ENCODE results near the gene KRTAP16-1. TPM values are rescaled to one million over a fixed set of nuclear protein-coding genes. Genes with fewer than 3 reads are reported as not detected.

Gene KRTAP16-1
- total RNA-seq, 1 experiment from 2014 or later: not detected

GRCh38 chr17:41322903-41323895, 14.1 kb upstream of the KRTAP16-1 start:
- Mint-ChIP-seq H3K9me3 (peaks cover 21% of the 10 kb centered on the region), H3K4me1 (0 out of 2 replicates have a peak, but pooled peaks cover 3% of the 10 kb centered on the region), H3K27me3 (ENCODE audit: low read depth) (no peaks in the 10 kb centered on the region), H3K27ac (no peak overlapping the region), H3K4me3 (no peak overlapping the region), H3K36me3 (peaks cover 14% of the 10 kb centered on the region; the same call in 1 of the 2 replicates)
- TF ChIP-seq, protein P1, sequence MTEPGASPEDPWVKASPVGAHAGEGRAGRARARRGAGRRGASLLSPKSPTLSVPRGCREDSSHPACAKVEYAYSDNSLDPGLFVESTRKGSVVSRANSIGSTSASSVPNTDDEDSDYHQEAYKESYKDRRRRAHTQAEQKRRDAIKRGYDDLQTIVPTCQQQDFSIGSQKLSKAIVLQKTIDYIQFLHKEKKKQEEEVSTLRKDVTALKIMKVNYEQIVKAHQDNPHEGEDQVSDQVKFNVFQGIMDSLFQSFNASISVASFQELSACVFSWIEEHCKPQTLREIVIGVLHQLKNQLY (CRISPR knock-in tag; IDR thresholded peaks at IDR 0.05): no peak
- TF ChIP-seq KAT7 (CRISPR knock-in tag; IDR thresholded peaks at IDR 0.05; ENCODE audit: borderline replicate concordance) (no peak), JUN (CRISPR knock-in tag; IDR thresholded peaks at IDR 0.05) (no peak)
- CTCF ChIA-PET: interaction anchor here (0.5 to 2.5 kb wide), 36 partner anchors 9 to 466 kb away, joined by 3 to 11 read pairs (median 4); partner anchors contain the start of genes EIF1, KRT39 and KRTAP16-1
- DNase-seq (ENCODE audit: low spot score): no peak
- no peak for ATAC-seq
- POLR2A ChIA-PET: no interaction called here

DNA sequence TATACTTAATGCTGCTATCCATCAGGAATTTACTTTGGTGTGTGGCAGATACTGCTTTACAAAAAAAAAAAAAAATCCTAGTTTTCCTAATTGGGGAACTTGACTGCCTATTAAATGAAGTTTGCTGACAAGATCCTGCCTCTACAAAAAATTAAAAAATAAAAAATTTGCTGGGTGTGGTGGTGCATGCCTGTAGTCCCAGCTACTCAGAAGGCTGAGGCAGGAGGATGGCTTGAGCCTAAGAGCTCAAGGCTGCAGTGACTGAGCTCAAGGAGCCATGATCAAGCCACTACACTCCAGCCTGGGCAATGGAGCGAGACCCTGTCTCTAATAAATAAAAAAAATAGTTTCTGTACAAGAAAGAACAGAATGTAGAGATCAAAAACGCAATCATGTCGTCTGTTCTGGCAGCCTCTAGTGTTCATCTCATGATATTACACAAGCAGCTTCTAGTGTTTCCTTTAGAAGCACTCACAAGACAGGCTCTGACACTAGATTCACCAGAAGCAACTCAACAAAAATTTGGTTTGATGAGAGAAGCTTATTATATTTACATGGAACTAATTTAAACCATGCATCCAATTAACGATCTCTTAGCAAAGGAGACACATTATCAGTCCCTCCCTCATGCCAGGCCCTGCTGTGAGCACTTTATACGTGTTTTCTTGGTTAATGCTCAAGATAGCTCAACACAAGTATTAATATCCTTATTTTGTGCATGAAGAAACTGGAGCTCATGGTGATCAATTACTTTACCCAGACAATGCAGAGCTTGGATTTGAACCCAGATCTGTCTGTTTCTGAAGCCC, 13.2 kb upstream of the KRTAP16-1 start:
- ChIA-PET POLR2A (no interaction called here), CTCF (interaction anchor here (0.6 to 2.5 kb wide), 35 partner anchors 8 to 465 kb away, joined by 3 to 11 read pairs (median 3); partner anchors contain the start of genes EIF1, KRT39 and KRTAP16-1)
- DNase-seq (ENCODE audit: low spot score) (no peak), ATAC-seq (peak; percentile 42; the same call in 1 of the 2 replicates)
- H3K9me3 Mint-ChIP-seq: peaks cover 21% of the 10 kb centered on the region
- no peak overlapping the region for H3K4me3 Mint-ChIP-seq
- H3K36me3 Mint-ChIP-seq: peaks cover 14% of the 10 kb centered on the region; the same call in 1 of the 2 replicates
- H3K27ac Mint-ChIP-seq: no peak overlapping the region
- H3K27me3 Mint-ChIP-seq (ENCODE audit: low read depth): no peaks in the 10 kb centered on the region
- H3K4me1 Mint-ChIP-seq: 0 out of 2 replicates have a peak, but pooled peaks cover 3% of the 10 kb centered on the region
- TF ChIP-seq SMAD4 (CRISPR knock-in tag; IDR thresholded peaks at IDR 0.05): no peak
- TF ChIP-seq ATF1 (CRISPR knock-in tag; IDR thresholded peaks at IDR 0.05): no peak
- TF ChIP-seq GABPB1 (CRISPR knock-in tag; IDR thresholded peaks at IDR 0.05): no peak
- TF ChIP-seq HMGA2 (CRISPR knock-in tag; IDR thresholded peaks at IDR 0.05): no peak
- no peak for TF ChIP-seq NFE2L1 (CRISPR knock-in tag; IDR thresholded peaks at IDR 0.05)
- TF ChIP-seq, protein P2, sequence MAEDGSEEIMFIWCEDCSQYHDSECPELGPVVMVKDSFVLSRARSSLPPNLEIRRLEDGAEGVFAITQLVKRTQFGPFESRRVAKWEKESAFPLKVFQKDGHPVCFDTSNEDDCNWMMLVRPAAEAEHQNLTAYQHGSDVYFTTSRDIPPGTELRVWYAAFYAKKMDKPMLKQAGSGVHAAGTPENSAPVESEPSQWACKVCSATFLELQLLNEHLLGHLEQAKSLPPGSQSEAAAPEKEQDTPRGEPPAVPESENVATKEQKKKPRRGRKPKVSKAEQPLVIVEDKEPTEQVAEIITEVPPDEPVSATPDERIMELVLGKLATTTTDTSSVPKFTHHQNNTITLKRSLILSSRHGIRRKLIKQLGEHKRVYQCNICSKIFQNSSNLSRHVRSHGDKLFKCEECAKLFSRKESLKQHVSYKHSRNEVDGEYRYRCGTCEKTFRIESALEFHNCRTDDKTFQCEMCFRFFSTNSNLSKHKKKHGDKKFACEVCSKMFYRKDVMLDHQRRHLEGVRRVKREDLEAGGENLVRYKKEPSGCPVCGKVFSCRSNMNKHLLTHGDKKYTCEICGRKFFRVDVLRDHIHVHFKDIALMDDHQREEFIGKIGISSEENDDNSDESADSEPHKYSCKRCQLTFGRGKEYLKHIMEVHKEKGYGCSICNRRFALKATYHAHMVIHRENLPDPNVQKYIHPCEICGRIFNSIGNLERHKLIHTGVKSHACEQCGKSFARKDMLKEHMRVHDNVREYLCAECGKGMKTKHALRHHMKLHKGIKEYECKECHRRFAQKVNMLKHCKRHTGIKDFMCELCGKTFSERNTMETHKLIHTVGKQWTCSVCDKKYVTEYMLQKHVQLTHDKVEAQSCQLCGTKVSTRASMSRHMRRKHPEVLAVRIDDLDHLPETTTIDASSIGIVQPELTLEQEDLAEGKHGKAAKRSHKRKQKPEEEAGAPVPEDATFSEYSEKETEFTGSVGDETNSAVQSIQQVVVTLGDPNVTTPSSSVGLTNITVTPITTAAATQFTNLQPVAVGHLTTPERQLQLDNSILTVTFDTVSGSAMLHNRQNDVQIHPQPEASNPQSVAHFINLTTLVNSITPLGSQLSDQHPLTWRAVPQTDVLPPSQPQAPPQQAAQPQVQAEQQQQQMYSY (CRISPR knock-in tag; IDR thresholded peaks at IDR 0.05): no peak
- TF ChIP-seq, protein P3, sequence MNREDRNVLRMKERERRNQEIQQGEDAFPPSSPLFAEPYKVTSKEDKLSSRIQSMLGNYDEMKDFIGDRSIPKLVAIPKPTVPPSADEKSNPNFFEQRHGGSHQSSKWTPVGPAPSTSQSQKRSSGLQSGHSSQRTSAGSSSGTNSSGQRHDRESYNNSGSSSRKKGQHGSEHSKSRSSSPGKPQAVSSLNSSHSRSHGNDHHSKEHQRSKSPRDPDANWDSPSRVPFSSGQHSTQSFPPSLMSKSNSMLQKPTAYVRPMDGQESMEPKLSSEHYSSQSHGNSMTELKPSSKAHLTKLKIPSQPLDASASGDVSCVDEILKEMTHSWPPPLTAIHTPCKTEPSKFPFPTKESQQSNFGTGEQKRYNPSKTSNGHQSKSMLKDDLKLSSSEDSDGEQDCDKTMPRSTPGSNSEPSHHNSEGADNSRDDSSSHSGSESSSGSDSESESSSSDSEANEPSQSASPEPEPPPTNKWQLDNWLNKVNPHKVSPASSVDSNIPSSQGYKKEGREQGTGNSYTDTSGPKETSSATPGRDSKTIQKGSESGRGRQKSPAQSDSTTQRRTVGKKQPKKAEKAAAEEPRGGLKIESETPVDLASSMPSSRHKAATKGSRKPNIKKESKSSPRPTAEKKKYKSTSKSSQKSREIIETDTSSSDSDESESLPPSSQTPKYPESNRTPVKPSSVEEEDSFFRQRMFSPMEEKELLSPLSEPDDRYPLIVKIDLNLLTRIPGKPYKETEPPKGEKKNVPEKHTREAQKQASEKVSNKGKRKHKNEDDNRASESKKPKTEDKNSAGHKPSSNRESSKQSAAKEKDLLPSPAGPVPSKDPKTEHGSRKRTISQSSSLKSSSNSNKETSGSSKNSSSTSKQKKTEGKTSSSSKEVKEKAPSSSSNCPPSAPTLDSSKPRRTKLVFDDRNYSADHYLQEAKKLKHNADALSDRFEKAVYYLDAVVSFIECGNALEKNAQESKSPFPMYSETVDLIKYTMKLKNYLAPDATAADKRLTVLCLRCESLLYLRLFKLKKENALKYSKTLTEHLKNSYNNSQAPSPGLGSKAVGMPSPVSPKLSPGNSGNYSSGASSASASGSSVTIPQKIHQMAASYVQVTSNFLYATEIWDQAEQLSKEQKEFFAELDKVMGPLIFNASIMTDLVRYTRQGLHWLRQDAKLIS (CRISPR knock-in tag; IDR thresholded peaks at IDR 0.05; ENCODE audit: borderline replicate concordance): no peak
- no peak for TF ChIP-seq NFYB (CRISPR knock-in tag; conservative IDR thresholded peaks at IDR 0.05; ENCODE audit: low read depth)
- no peak for TF ChIP-seq E2F4 (CRISPR knock-in tag; IDR thresholded peaks at IDR 0.05; ENCODE audit: borderline replicate concordance, low read depth)
- TF ChIP-seq ZNF317 (CRISPR knock-in tag; IDR thresholded peaks at IDR 0.05; ENCODE audit: borderline replicate concordance, low read depth): no peak
- TF ChIP-seq PREB (CRISPR knock-in tag; IDR thresholded peaks at IDR 0.05; ENCODE audit: borderline replicate concordance): no peak
- peak; percentile 64 for TF ChIP-seq CTCF (IDR thresholded peaks at IDR 0.05)
- peak; percentile 68; the same call in 1 of the 2 replicates for TF ChIP-seq ZNF121 (CRISPR knock-in tag; IDR thresholded peaks at IDR 0.05)
